DMS 273 treated with DMSO at 0.1 percent for 48 hours (cell line): Measurements from ENCODE around the gene PARG.
"Not testable (repeated sequence)": the region's sequence is repeated elsewhere in the genome, so short reads cannot be mapped to it uniquely, and the experiment has no call there.

ENCODE experiments used
- DNase-seq: peaks from one replicate; lab custom pipeline; 2025; lab: John Stamatoyannopoulos, UW

Gene PARG

GRCh38 chr10:49941447-49942338 is at the start of gene PARG, which contains the start of gene TIMM23B:
PARG (minus strand) TSS chr10:49942027; CDS start chr10:49941725, 302 bp downstream.
TIMM23B (plus strand) TSS chr10:49942053; CDS start chr10:49942195, 142 bp downstream.
- DNase-seq, result peak; percentile 26

DNA sequence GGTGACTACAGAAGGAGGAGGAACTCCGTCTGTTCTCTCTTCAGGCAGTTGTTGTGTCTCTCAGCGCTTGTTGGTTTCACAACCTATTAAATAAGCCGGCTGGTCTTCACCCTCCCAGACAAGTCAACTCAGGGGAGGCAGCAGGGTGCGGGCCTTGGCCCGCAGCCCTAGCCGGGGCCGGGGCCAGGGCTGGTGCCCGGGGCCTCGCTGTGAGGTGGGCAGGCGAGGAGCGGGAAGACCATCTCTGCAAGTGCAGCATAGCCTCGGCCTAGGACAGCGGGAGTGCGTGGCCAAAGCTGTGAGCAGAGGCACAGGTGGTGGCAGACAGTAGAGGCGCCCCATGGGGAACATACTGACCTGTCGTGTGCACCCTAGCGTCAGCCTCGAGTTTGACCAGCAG is 46.5 kb upstream of the PARG start, which contains the start of gene AGAP6:
Gene AGAP6, plus strand, starts transcription at position 31 of the 400 bp plus-strand sequence. Its CDS starts 310 bp downstream, at position 341.
- not testable (repeated sequence) for DNase-seq

GRCh38 chr10:49987207-49987606 is 45.4 kb upstream of the PARG start:
- not testable (repeated sequence) for DNase-seq

DNA sequence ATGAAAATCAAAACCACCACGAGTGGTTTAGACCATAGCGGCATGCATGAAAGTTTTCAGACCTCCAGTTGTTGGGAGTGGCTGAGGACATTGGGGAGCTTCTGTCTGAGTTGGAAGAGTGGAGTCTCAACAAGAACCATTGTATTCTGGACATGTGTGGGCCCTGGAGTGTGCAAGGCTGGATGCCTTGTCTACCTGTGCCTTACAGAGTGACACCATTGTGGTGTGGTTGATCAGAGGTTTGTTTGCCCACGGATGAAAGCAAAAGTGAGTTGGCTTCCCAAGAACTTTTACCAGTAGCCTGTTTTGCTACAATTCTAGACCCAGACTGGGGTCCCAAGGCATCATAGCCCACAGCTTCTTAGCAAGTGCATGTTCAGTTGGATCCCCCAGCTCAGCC is 35.9 kb upstream of the PARG start:
- DNase-seq, result not testable (repeated sequence)

- DNase-seq, result not testable (repeated sequence)
Observed at GRCh38 chr10:49972094-49972493, 30.3 kb upstream of the PARG start.

GRCh38 chr10:49971466-49971865 is 29.6 kb upstream of the PARG start:
- DNase-seq, result not testable (repeated sequence)

GRCh38 chr10:49970331-49970857 is 28.6 kb upstream of the PARG start:
- not testable (repeated sequence) for DNase-seq

- DNase-seq, result not testable (repeated sequence)
Observed at GRCh38 chr10:49953122-49953521, 11.3 kb upstream of the PARG start.

- DNase-seq, result not testable (repeated sequence)
Observed at GRCh38 chr10:49952006-49952405, 10.2 kb upstream of the PARG start.

GRCh38 chr10:49948737-49949136 is 6.9 kb upstream of the PARG start:
- not testable (repeated sequence) for DNase-seq

DNA sequence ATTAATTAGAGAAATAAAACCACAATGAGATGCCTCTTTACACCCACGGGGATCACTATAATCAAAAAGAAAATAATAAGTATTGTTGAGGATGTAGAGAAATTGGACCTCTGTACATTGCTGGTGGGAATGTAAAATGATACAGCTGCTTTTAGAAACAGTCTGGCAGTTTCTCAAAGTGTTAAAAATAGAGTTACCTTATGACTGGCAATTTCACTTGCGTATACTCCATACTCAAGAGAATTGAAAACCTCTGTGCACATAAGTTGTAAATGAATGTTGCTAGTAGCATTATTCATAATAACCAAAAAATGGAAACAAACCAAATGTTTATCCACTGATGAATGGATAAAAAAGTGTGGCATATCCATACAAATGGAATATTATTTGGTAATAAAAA is 6.3 kb upstream of the PARG start:
- DNase-seq, result not testable (repeated sequence)

- not testable (repeated sequence) for DNase-seq
Observed at GRCh38 chr10:49943607-49944006, 1.8 kb upstream of the PARG start.

GRCh38 chr10:49942339-49942705 is 495 bp upstream of the PARG start:
- not testable (repeated sequence) for DNase-seq

- not testable (repeated sequence) for DNase-seq
Observed at GRCh38 chr10:49931959-49932728, 9.7 kb downstream of the PARG start.

- DNase-seq, result not testable (repeated sequence)
Observed at GRCh38 chr10:49931276-49931675, 10.6 kb downstream of the PARG start.

DNA sequence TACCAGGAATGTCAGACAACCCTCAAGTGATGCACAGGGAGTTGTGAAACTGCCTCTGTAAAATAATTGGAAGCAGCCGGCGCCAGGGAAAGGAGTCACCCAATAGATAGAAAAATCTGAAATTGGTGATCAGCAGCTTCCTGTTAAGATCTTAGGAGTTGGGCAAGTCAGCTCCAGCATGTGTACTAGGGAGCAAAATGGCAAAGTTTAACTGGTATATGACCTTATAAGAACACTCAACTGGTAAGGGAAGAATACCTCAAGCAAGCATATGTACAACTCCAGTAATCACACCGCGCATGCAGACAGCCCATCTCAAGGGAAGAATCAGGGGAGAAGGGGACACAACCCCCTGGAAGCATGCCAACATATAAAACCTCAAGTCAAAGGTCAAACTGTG is 18.3 kb downstream of the PARG start:
- DNase-seq, result not testable (repeated sequence)

- DNase-seq, result not testable (repeated sequence)
Observed at GRCh38 chr10:49922041-49922440, 19.8 kb downstream of the PARG start.

DNA sequence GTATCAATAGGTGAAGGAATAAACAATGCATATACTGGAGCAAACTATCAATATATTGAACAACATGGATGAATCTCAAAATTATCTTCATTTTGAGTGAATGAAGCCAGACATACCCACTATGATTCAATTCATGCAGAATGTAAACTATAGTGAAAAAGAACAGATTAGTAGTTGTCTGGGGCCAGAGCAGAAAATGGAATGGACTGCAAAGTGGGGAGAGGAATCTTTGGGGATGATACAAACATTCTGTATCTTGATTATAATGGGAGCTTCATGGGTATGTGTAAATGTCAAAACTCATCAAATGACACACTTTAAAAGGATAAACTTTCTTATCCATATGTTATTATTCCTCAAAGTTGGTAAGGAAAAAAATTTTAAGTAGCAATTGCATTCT is 23.9 kb downstream of the PARG start:
- DNase-seq, result not testable (repeated sequence)

DNA sequence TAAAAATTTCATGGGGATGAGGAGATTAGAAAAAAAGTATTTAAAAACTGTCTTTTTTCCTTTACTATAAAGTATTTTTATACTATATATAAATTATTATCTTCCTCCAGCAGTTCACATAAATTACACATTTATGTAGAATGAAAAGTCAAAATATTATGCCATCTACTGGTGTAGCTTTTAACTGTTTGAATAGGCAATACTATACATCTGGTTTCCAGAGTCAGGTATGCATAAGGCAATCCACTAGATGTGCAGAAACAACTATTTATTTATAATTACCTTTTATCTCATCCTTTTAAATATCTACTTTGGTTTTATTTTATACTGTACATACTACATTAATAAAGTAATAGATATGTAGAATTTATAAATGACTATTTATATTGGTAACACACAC is 25.4 kb downstream of the PARG start:
- not testable (repeated sequence) for DNase-seq

GRCh38 chr10:49910295-49910694 is 31.5 kb downstream of the PARG start:
- DNase-seq, result not testable (repeated sequence)

DNA sequence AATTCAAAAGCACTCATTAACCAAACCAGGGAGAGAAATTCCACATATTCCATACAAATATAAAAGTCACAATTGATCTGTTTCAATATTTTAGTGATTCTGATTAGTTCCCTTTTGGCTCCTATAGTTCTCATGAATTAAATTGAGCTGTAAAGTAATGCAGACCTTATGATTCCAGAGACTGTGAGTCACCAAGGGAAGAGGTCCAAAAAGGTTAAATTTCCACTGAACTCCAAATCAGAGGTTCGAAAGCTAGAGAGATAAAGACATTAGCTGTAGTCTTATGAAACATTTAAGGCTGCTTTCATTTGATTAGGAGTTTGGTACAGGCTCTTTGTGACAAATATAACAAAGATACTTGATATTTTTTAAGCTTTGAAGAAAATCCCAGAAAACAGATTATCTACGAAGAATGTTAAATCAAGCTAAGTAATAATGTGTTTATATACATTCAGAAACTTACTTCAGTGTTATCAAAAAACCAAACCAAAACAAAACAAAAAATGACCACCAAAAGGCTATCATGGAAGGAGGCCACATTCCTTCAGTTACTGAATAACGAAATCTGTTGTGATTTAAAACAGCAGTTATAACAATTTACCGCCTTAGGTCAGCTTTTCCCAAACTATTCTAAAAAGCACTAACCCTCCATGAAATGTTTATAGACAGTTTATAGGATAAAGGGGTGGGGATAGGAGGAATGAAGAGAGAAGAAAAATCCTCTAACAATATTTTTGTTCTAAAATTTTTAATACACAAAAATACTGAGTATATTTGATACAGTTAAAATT is 33.3 kb downstream of the PARG start:
- not testable (repeated sequence) for DNase-seq
